ENCODE measurements around the gene CDH4. TPM values are rescaled to one million over a fixed set of nuclear protein-coding genes. Genes with fewer than 3 reads are reported as not detected.
"Not testable (repeated sequence)": the region's sequence is repeated elsewhere in the genome, so short reads cannot be mapped to it uniquely, and the experiment has no call there.

Gene CDH4
- polyA plus RNA-seq, 1 donor: 1.7 TPM

GRCh38 chr20:61979090-61979489, 727.0 kb downstream of the CDH4 start:
- 100% methylated on average over 1 of the region's 12 CpGs for WGBS (ENCODE audit: insufficient coverage, low lambda C conversion rate)

GRCh38 chr20:61979701-61980635, 727.9 kb downstream of the CDH4 start:
- no peak overlapping the region for H3K27ac ChIP-seq (ENCODE audit: low read length)
- no peaks in the 10 kb centered on the region for H3K9me3 ChIP-seq (ENCODE audit: control insufficient read depth, low read depth, low read length)
- no CpG with 5 or more reads among the region's 65 CpGs for WGBS (ENCODE audit: insufficient coverage, low lambda C conversion rate)
- no peak for DNase-seq
- H3K36me3 ChIP-seq (ENCODE audit: control insufficient read depth, insufficient read depth, low read length): peaks cover 30% of the 10 kb centered on the region
- no peak overlapping the region for H3K4me3 ChIP-seq (ENCODE audit: low read length)
- no peaks in the 10 kb centered on the region for H3K27me3 ChIP-seq (ENCODE audit: control insufficient read depth, insufficient read depth, low read length)
- H3K4me1 ChIP-seq (ENCODE audit: control insufficient read depth, insufficient read depth, low read length): no peaks in the 10 kb centered on the region

More at GRCh38 chr20:61979090-61979489, 727.0 kb downstream of the CDH4 start:
- Histone ChIP-seq H3K4me1 (ENCODE audit: control insufficient read depth, insufficient read depth, low read length) (no peaks in the 10 kb centered on the region), H3K27ac (ENCODE audit: low read length) (no peak overlapping the region), H3K4me3 (ENCODE audit: low read length) (no peak overlapping the region), H3K9me3 (ENCODE audit: control insufficient read depth, low read depth, low read length) (no peaks in the 10 kb centered on the region), H3K27me3 (ENCODE audit: control insufficient read depth, insufficient read depth, low read length) (no peaks in the 10 kb centered on the region), H3K36me3 (ENCODE audit: control insufficient read depth, insufficient read depth, low read length) (peaks cover 28% of the 10 kb centered on the region)
- no peak for DNase-seq

- H3K36me3 ChIP-seq (ENCODE audit: control insufficient read depth, insufficient read depth, low read length): peaks cover 36% of the 10 kb centered on the region
- no peaks in the 10 kb centered on the region for H3K27me3 ChIP-seq (ENCODE audit: control insufficient read depth, insufficient read depth, low read length)
- H3K4me1 ChIP-seq (ENCODE audit: control insufficient read depth, insufficient read depth, low read length): no peaks in the 10 kb centered on the region
- H3K9me3 ChIP-seq (ENCODE audit: control insufficient read depth, low read depth, low read length): no peaks in the 10 kb centered on the region
- H3K27ac ChIP-seq (ENCODE audit: low read length): no peak overlapping the region
- 100% methylated on average over 1 of the region's 22 CpGs for WGBS (ENCODE audit: insufficient coverage, low lambda C conversion rate)
- no peak overlapping the region for H3K4me3 ChIP-seq (ENCODE audit: low read length)
- no peak for DNase-seq
Observed at GRCh38 chr20:61980647-61981583, 728.9 kb downstream of the CDH4 start.

- not testable (repeated sequence) for H3K27me3 ChIP-seq (ENCODE audit: control insufficient read depth, insufficient read depth, low read length); H3K4me3 ChIP-seq (ENCODE audit: low read length); H3K4me1 ChIP-seq (ENCODE audit: control insufficient read depth, insufficient read depth, low read length); H3K9me3 ChIP-seq (ENCODE audit: control insufficient read depth, low read depth, low read length); DNase-seq; H3K27ac ChIP-seq (ENCODE audit: low read length)
- WGBS (ENCODE audit: insufficient coverage, low lambda C conversion rate): no CpG with 5 or more reads among the region's 11 CpGs
- H3K36me3 ChIP-seq (ENCODE audit: control insufficient read depth, insufficient read depth, low read length): peaks cover 31% of the 10 kb centered on the region
Observed at GRCh38 chr20:61981691-61982090, 729.6 kb downstream of the CDH4 start.

GRCh38 chr20:61982191-61982950, 730.3 kb downstream of the CDH4 start:
- WGBS (ENCODE audit: insufficient coverage, low lambda C conversion rate): 100% methylated on average over 1 of the region's 18 CpGs
- no peaks in the 10 kb centered on the region for H3K9me3 ChIP-seq (ENCODE audit: control insufficient read depth, low read depth, low read length)
- no peaks in the 10 kb centered on the region for H3K4me1 ChIP-seq (ENCODE audit: control insufficient read depth, insufficient read depth, low read length)
- peaks cover 28% of the 10 kb centered on the region for H3K36me3 ChIP-seq (ENCODE audit: control insufficient read depth, insufficient read depth, low read length)
- no peak for DNase-seq
- H3K4me3 ChIP-seq (ENCODE audit: low read length): no peak overlapping the region
- H3K27ac ChIP-seq (ENCODE audit: low read length): no peak overlapping the region
- no peaks in the 10 kb centered on the region for H3K27me3 ChIP-seq (ENCODE audit: control insufficient read depth, insufficient read depth, low read length)

GRCh38 chr20:61982951-61983315, 730.9 kb downstream of the CDH4 start:
- WGBS (ENCODE audit: insufficient coverage, low lambda C conversion rate): 100% methylated on average over 3 of the region's 11 CpGs
- no peaks in the 10 kb centered on the region for H3K27me3 ChIP-seq (ENCODE audit: control insufficient read depth, insufficient read depth, low read length)
- H3K36me3 ChIP-seq (ENCODE audit: control insufficient read depth, insufficient read depth, low read length): peaks cover 31% of the 10 kb centered on the region
- no peak overlapping the region for H3K27ac ChIP-seq (ENCODE audit: low read length)
- DNase-seq: no peak
- no peak overlapping the region for H3K4me3 ChIP-seq (ENCODE audit: low read length)
- H3K9me3 ChIP-seq (ENCODE audit: control insufficient read depth, low read depth, low read length): no peaks in the 10 kb centered on the region
- H3K4me1 ChIP-seq (ENCODE audit: control insufficient read depth, insufficient read depth, low read length): no peaks in the 10 kb centered on the region

- H3K4me1 ChIP-seq (ENCODE audit: control insufficient read depth, insufficient read depth, low read length): no peaks in the 10 kb centered on the region
- no peak overlapping the region for H3K4me3 ChIP-seq (ENCODE audit: low read length)
- no CpG with 5 or more reads among the region's 17 CpGs for WGBS (ENCODE audit: insufficient coverage, low lambda C conversion rate)
- no peaks in the 10 kb centered on the region for H3K9me3 ChIP-seq (ENCODE audit: control insufficient read depth, low read depth, low read length)
- DNase-seq: no peak
- no peak overlapping the region for H3K27ac ChIP-seq (ENCODE audit: low read length)
- H3K27me3 ChIP-seq (ENCODE audit: control insufficient read depth, insufficient read depth, low read length): no peaks in the 10 kb centered on the region
- H3K36me3 ChIP-seq (ENCODE audit: control insufficient read depth, insufficient read depth, low read length): peaks cover 38% of the 10 kb centered on the region
Observed at GRCh38 chr20:61983965-61984364, 731.9 kb downstream of the CDH4 start.

- not testable (repeated sequence) for H3K27ac ChIP-seq (ENCODE audit: low read length); H3K9me3 ChIP-seq (ENCODE audit: control insufficient read depth, low read depth, low read length); H3K4me3 ChIP-seq (ENCODE audit: low read length); H3K4me1 ChIP-seq (ENCODE audit: control insufficient read depth, insufficient read depth, low read length); H3K27me3 ChIP-seq (ENCODE audit: control insufficient read depth, insufficient read depth, low read length); DNase-seq
- WGBS (ENCODE audit: insufficient coverage, low lambda C conversion rate): no CpG with 5 or more reads among the region's 14 CpGs
- peaks cover 41% of the 10 kb centered on the region for H3K36me3 ChIP-seq (ENCODE audit: control insufficient read depth, insufficient read depth, low read length)
Observed at GRCh38 chr20:61984431-61984830, 732.4 kb downstream of the CDH4 start.

- WGBS (ENCODE audit: insufficient coverage, low lambda C conversion rate): 90% methylated on average over 2 of the region's 6 CpGs
- Histone ChIP-seq H3K27ac (ENCODE audit: low read length) (no peak overlapping the region), H3K9me3 (ENCODE audit: control insufficient read depth, low read depth, low read length) (no peaks in the 10 kb centered on the region), H3K36me3 (ENCODE audit: control insufficient read depth, insufficient read depth, low read length) (peaks cover 43% of the 10 kb centered on the region), H3K4me3 (ENCODE audit: low read length) (no peak overlapping the region), H3K27me3 (ENCODE audit: control insufficient read depth, insufficient read depth, low read length) (no peaks in the 10 kb centered on the region), H3K4me1 (ENCODE audit: control insufficient read depth, insufficient read depth, low read length) (no peaks in the 10 kb centered on the region)
- DNase-seq: no peak
Observed at GRCh38 chr20:61985096-61985495, 733.0 kb downstream of the CDH4 start.
